NCI-H226 (cell line): ENCODE results near the gene SLC22A12.

Experiments used
- DNase-seq: peaks from one replicate; pipeline ENCODE4 v3.0.0-alpha.2; 2015

Gene SLC22A12

GRCh38 chr11:64564419-64564818 is 26.6 kb upstream of the SLC22A12 start:
- DNase-seq, result no peak

- DNase-seq, result no peak
Measured at GRCh38 chr11:64564947-64565889, 25.8 kb upstream of the SLC22A12 start.

GRCh38 chr11:64566042-64566914 is 24.7 kb upstream of the SLC22A12 start:
- DNase-seq, result peak; percentile 66

- no peak for DNase-seq
Measured at GRCh38 chr11:64566915-64567891, 23.8 kb upstream of the SLC22A12 start.

GRCh38 chr11:64568041-64568571 is 22.9 kb upstream of the SLC22A12 start:
- DNase-seq, result no peak

- no peak for DNase-seq
Measured at GRCh38 chr11:64568584-64569140, 22.4 kb upstream of the SLC22A12 start.

GRCh38 chr11:64569300-64569970 is 21.6 kb upstream of the SLC22A12 start:
- DNase-seq, result no peak

- no peak for DNase-seq
Measured at GRCh38 chr11:64570341-64570740, 20.7 kb upstream of the SLC22A12 start.

- DNase-seq, result no peak
Measured at GRCh38 chr11:64571050-64571409, 20.0 kb upstream of the SLC22A12 start.

GRCh38 chr11:64571410-64572091 is 19.5 kb upstream of the SLC22A12 start:
- DNase-seq, result no peak

GRCh38 chr11:64572143-64572542 is 18.9 kb upstream of the SLC22A12 start:
- no peak for DNase-seq

- DNase-seq, result no peak
Measured at GRCh38 chr11:64577202-64577601, 13.8 kb upstream of the SLC22A12 start.

- no peak for DNase-seq
Measured at GRCh38 chr11:64580412-64580811, 10.6 kb upstream of the SLC22A12 start.

GRCh38 chr11:64581057-64581523 is 9.9 kb upstream of the SLC22A12 start:
- no peak for DNase-seq

- no peak for DNase-seq
Measured at GRCh38 chr11:64582885-64583284, 8.1 kb upstream of the SLC22A12 start.

- DNase-seq, result no peak
Measured at GRCh38 chr11:64583296-64584262, 7.4 kb upstream of the SLC22A12 start.

GRCh38 chr11:64585150-64585549 is 5.9 kb upstream of the SLC22A12 start:
- DNase-seq, result no peak

GRCh38 chr11:64586366-64586765 is 4.7 kb upstream of the SLC22A12 start:
- no peak for DNase-seq

GRCh38 chr11:64588701-64589100 is 2.3 kb upstream of the SLC22A12 start:
- no peak for DNase-seq
